ENCODE data around the gene MPHOSPH10. TPM values are rescaled to one million over a fixed set of nuclear protein-coding genes. Genes with fewer than 3 reads are reported as not detected.
A peak's percentile ranks its signal among the peaks of the same experiment; 100 is the strongest.
"Not testable (repeated sequence)": the region's sequence is repeated elsewhere in the genome, so short reads cannot be mapped to it uniquely, and the experiment has no call there.

MPHOSPH10 gene, protein sequence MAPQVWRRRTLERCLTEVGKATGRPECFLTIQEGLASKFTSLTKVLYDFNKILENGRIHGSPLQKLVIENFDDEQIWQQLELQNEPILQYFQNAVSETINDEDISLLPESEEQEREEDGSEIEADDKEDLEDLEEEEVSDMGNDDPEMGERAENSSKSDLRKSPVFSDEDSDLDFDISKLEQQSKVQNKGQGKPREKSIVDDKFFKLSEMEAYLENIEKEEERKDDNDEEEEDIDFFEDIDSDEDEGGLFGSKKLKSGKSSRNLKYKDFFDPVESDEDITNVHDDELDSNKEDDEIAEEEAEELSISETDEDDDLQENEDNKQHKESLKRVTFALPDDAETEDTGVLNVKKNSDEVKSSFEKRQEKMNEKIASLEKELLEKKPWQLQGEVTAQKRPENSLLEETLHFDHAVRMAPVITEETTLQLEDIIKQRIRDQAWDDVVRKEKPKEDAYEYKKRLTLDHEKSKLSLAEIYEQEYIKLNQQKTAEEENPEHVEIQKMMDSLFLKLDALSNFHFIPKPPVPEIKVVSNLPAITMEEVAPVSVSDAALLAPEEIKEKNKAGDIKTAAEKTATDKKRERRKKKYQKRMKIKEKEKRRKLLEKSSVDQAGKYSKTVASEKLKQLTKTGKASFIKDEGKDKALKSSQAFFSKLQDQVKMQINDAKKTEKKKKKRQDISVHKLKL
- total RNA-seq: 33.8 TPM

- no peak for FAIRE-seq
Observed at GRCh38 chr2:71130152-71130904, at the start of gene MPHOSPH10, which contains the start of gene MCEE. TSS of gene MPHOSPH10 (plus strand) at chr2:71130634. CDS start at chr2:71130666, 32 bp downstream. TSS of gene MCEE (minus strand) at chr2:71130229. CDS start at chr2:71130219, 10 bp downstream.

DNA sequence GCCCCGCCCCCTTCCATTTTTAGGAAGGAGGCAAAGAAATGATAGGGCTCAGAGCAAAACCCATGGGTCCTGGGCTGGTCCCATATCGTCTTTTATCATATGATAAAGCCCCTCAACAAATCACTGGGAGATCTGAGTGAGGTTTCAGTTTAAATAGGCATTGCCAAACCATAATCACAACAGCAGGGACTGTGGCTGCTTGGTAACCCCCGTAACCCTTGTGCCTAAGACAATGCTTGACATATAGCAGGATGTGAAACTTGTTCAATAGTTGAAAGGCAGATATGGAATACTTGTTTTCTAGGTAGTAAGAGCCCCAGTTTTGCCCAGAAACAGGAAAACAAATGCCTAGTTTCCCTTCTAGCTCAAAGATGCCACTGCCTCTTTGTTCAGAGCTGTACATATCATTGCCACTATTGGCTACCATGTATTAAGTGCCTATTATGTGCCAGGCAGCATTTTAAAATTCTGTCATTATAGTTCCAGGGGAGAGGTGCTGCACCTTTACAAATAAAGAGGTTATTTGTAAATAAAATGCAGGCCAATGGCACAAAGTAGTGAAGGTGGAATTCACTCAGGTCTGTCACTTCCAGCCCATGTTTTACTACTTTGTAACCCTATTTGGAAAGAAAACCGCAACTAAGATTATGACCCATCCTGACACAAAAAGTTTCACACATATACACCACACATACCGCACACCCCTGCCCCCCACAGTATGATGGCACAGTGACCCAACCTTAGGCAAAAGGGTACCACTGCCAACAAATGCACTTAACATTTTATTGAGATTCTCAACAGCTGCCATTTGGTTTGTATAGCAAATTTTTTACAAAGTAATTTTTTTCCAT, 47.8 kb upstream of the MPHOSPH10 start:
- FAIRE-seq (no peak), DNase-seq (ENCODE audit: low spot score in 2 of 2) (no peak)

More at GRCh38 chr2:71130152-71130904, at the start of gene MPHOSPH10, which contains the start of gene MCEE:
- DNase-seq (ENCODE audit: low spot score in 2 of 2): peak; percentile 71 to 80

GRCh38 chr2:71083297-71083696, 47.1 kb upstream of the MPHOSPH10 start:
- FAIRE-seq; DNase-seq (ENCODE audit: low spot score in 2 of 2): not testable (repeated sequence)

GRCh38 chr2:71083752-71084312, 46.6 kb upstream of the MPHOSPH10 start:
- not testable (repeated sequence) for DNase-seq (ENCODE audit: low spot score in 2 of 2); FAIRE-seq

- not testable (repeated sequence) for FAIRE-seq; DNase-seq (ENCODE audit: low spot score in 2 of 2)
Observed at GRCh38 chr2:71085325-71086003, 45.0 kb upstream of the MPHOSPH10 start.

DNA sequence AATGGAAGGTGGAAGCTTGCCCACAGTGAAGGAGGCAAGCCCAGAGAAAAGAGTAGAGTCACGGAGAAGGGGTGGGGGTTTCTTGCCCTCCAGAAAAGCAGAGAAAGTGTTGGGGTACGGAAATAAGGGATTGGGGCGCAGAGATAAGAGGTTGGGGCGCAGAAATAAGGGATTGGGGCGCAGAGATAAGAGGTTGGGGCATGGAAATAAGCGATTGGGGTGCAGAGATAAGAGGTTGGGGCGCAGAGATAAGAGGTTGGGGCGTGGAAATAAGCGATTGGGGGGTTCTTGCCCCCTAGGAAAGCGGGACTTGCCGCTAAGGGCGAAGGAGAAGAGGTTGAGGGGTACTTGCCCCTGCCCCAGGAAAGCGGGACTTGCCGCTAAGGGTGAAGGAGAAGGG, 41.0 kb upstream of the MPHOSPH10 start:
- not testable (repeated sequence) for DNase-seq (ENCODE audit: low spot score in 2 of 2); FAIRE-seq

- not testable (repeated sequence) for FAIRE-seq; DNase-seq (ENCODE audit: low spot score in 2 of 2)
Observed at GRCh38 chr2:71091808-71092207, 38.6 kb upstream of the MPHOSPH10 start.

GRCh38 chr2:71092491-71093260, 37.8 kb upstream of the MPHOSPH10 start:
- DNase-seq (ENCODE audit: low spot score in 2 of 2); FAIRE-seq: not testable (repeated sequence)

- FAIRE-seq: no peak
- peak; percentile 21 to 41 for DNase-seq (ENCODE audit: low spot score in 2 of 2)
Observed at GRCh38 chr2:71100195-71100964, 30.1 kb upstream of the MPHOSPH10 start.

GRCh38 chr2:71101656-71102055, 28.8 kb upstream of the MPHOSPH10 start:
- DNase-seq (ENCODE audit: low spot score in 2 of 2): no peak
- no peak for FAIRE-seq

DNA sequence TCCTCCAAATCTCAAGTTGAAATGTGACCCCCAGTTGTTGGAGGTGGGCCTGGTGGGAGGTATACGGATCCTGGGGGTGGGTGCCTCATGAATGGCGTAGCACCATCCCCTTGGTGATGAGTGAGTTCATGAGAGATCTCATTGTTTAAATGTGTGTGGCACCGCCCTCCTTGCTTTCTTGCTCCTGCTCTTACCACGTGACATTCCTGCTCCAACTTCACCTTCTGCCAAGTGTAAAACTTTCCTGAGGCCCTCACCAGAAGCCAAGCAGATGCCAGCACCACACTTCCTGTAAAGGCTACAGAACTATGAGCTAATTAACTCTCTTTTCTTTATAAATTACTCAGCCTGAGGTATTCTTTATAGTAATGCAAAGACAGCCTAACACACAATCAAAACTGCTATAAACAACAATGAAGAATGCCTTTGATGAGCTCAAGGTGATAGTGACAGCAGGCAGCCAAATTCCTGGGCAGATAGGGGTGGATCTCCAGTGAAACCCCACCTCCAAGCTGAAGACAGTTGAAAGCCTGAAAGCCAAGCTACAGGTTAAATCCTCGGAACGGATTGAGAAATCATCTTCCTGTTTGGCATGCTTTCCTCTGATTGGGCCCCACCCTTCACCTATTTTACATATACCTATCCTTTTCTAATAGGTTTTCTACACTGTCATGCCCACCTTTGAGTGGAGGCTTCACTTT, 27.3 kb upstream of the MPHOSPH10 start:
- FAIRE-seq: no peak
- no peak for DNase-seq (ENCODE audit: low spot score in 2 of 2)

DNA sequence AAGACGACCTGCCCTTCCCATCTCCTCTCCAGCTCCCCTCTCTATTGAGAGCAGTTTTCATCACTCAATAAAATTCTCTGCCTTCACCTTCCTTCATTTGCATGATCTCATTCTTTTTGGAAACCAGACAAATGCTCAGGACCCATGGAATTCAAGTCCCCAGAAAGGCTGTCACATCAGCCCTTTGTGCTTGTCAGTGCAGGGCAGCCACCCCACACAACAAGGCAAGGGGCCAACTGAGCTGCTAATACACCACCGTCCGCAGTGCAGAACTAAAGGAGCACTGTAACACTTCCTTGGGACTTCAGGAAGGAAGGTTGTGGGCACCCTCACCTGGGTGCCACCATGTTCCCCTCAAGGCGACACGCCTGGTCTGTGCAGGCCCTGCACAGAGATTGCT, 26.6 kb upstream of the MPHOSPH10 start:
- DNase-seq (ENCODE audit: low spot score in 2 of 2) (no peak), FAIRE-seq (no peak)

GRCh38 chr2:71106463-71106862, 24.0 kb upstream of the MPHOSPH10 start:
- FAIRE-seq; DNase-seq (ENCODE audit: low spot score in 2 of 2): not testable (repeated sequence)

DNA sequence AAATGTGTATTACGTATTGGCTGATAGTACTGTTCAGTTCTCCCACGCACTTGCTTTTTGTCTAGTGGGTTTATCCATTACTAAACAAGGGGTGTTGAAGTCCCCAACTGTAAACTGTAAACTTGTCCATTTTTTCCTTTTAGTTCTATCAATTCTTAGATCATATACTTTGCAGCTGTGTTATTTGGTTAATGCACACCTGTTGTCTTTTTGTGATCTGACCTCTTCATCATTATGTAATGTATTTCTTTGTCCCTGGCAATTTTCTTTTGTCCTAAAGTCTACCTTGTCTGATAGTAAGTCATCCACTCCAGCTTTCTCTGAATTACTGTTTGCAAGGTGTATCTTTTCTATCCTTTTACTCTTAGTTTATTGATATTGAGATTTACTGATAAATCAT, 22.3 kb upstream of the MPHOSPH10 start:
- DNase-seq (ENCODE audit: low spot score in 2 of 2): no peak
- FAIRE-seq: no peak

GRCh38 chr2:71113843-71114242, 16.6 kb upstream of the MPHOSPH10 start:
- no peak for DNase-seq (ENCODE audit: low spot score in 2 of 2)
- FAIRE-seq: no peak

GRCh38 chr2:71117063-71117462, 13.4 kb upstream of the MPHOSPH10 start:
- no peak for DNase-seq (ENCODE audit: low spot score in 2 of 2)
- no peak for FAIRE-seq

GRCh38 chr2:71120195-71120594, 10.2 kb upstream of the MPHOSPH10 start:
- DNase-seq (ENCODE audit: low spot score in 2 of 2): no peak
- FAIRE-seq: no peak
